Sigmoid colon (tissue), 7 donors: ENCODE results near the gene PLEKHG4B. TPM values are rescaled to one million over a fixed set of nuclear protein-coding genes. Genes with fewer than 3 reads are reported as not detected.

Experiments used
- DNase-seq: peaks from one replicate; pipeline ENCODE4 v3.0.0-alpha.2; 2019
- H3K27ac ChIP-seq, 4 donors: fragments of 200-600 bp; sonication (generic); one replicate each; pipeline ENCODE4 v1.5.1; 2016 to 2019; ENCODE audit warnings: mild to moderate bottlenecking in 1 of 4
- H3K27me3 ChIP-seq, 3 donors: fragments of 200-600 bp; sonication (generic); one replicate each; pipeline ENCODE4 v1.5.1; 2019; ENCODE audit warnings: mild to moderate bottlenecking in 1 of 3
- H3K36me3 ChIP-seq, 4 donors: fragments of 200-600 bp; sonication (generic); one replicate each; pipeline ENCODE4 v1.5.1; 2016 to 2019
- H3K4me1 ChIP-seq, 4 donors: fragments of 200-600 bp; sonication (generic); one replicate each; pipeline ENCODE4 v1.5.1; 2017 to 2019
- H3K4me3 ChIP-seq, 4 donors: fragments of 200-600 bp; sonication (generic); one replicate each; pipeline ENCODE4 v1.5.1; 2017 to 2019; ENCODE audit warnings: mild to moderate bottlenecking in 2 of 4, moderate library complexity in 1 of 4
- H3K9me3 ChIP-seq, 4 donors: fragments of 200-600 bp in 3 of 4; sonication (generic) in 3 of 4; one replicate each; pipeline versions ENCODE4 v1.5.1 to v1.6.1; 2013 to 2019
- EP300 ChIP-seq, 4 donors: sonication (generic); formaldehyde crosslinking; IDR thresholded peaks; one replicate each; pipeline ENCODE4 v1.6.1; 2017; ENCODE audit warnings: antibody characterized with exemption in 4 of 4
- POLR2A ChIP-seq, 2 donors: fragments of 450-650 bp; IDR thresholded peaks; one replicate each; pipeline ENCODE4 v1.6.1; 2016; ENCODE audit warnings: antibody characterized with exemption in 2 of 2, mild to moderate bottlenecking in 2 of 2, moderate library complexity in 2 of 2
- POLR2AphosphoS5 ChIP-seq, 4 donors: sonication (generic); formaldehyde crosslinking; IDR thresholded peaks; one replicate each; pipeline ENCODE4 v1.6.1; 2017; ENCODE audit warnings: antibody characterized with exemption in 4 of 4
- WGBS, 2 donors: extraction: QIAGEN DNeasy Blood & Tissue Kit; methylation state at CpG; one replicate each; pipeline ENCODE4 v1.1.7; 2013; 5-methylcytosine and 5-hydroxymethylcytosine counted together
- intact Hi-C: fragments of 100-400 bp; cut with DNase I; formaldehyde crosslinking; loops from one replicate; pipeline ENCODE4 v1.15.1; 2023
- polyA plus RNA-seq, 3 donors: library from polyadenylated mRNA; stranded (reverse); fragments of 200-250 nt; gene quantifications; one replicate each; pipeline ENCODE4 v1.2.3, GENCODE V29; 2013
- total RNA-seq, 4 donors: library from RNA; depleted of rRNA; stranded (reverse); fragments of >200 nt; gene quantifications; one replicate each; pipeline ENCODE4 v1.1.0, GENCODE V29; 2016
- TF ChIP-seq, protein P1 (sequence below), 4 experiments: fragments of 450-650 bp in 3 of 4; fragments of 200-600 bp in 1 of 4; IDR thresholded peaks; one replicate each; pipeline ENCODE4 v1.5.1; 2016 to 2019; ENCODE audit warnings: antibody characterized with exemption in 4 of 4, mild to moderate bottlenecking in 3 of 4, moderate library complexity in 2 of 4
- donor health status: healthy with polysubstance abuse.
- donor health status: Bipolar disorder and iron deficiency.
- donor health status: healthy.

PLEKHG4B gene
- total and polyA plus RNA-seq, 7 donors: 0.04 to 1.9 (median 0.36) TPM; not detected in 2

DNA sequence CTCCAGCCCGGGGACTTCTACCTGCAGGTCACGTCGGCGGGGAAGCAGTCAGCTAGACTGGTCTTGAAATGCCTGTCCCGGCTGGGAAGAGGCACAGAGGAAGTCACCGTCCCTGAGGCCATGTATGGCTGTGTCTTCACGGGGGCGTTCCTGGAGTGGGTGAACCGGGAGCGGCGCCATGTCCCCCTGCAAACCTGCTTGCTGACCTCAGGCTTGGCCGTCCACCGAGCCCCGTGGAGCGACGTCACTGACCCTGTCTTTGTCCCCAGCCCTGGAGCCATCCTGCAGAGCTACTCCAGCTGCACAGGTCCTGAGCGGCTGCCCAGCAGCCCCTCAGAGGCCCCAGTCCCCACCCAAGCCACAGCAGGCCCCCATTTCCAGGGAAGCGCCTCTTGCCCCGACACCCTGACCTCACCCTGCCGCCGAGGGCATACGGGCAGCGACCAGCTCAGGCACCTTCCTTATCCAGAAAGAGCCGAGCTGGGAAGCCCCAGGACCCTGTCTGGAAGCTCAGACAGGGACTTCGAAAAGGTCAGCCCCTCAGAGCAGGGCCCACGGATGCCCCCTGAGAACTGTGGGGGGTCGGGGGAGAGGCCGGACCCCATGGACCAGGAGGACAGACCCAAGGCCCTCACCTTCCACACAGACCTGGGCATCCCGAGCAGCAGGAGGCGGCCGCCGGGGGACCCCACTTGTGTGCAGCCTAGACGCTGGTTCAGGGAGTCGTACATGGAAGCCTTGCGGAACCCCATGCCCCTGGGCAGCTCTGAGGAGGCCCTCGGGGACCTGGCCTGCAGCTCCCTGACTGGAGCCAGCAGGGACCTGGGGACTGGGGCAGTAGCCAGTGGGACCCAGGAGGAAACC, 47.8 kb downstream of the PLEKHG4B start:
- no peaks in the 10 kb centered on the region for H3K9me3 ChIP-seq
- H3K36me3 ChIP-seq: no peaks in the 10 kb centered on the region
- intact Hi-C loops: no loop called here
- no peaks in the 10 kb centered on the region for H3K4me1 ChIP-seq
- no peak for DNase-seq
- TF ChIP-seq POLR2AphosphoS5 (IDR thresholded peaks at IDR 0.05): no peak
- no peak for TF ChIP-seq EP300 (IDR thresholded peaks at IDR 0.05)
- TF ChIP-seq POLR2A (IDR thresholded peaks at IDR 0.05): no peak
- TF ChIP-seq, protein P1, sequence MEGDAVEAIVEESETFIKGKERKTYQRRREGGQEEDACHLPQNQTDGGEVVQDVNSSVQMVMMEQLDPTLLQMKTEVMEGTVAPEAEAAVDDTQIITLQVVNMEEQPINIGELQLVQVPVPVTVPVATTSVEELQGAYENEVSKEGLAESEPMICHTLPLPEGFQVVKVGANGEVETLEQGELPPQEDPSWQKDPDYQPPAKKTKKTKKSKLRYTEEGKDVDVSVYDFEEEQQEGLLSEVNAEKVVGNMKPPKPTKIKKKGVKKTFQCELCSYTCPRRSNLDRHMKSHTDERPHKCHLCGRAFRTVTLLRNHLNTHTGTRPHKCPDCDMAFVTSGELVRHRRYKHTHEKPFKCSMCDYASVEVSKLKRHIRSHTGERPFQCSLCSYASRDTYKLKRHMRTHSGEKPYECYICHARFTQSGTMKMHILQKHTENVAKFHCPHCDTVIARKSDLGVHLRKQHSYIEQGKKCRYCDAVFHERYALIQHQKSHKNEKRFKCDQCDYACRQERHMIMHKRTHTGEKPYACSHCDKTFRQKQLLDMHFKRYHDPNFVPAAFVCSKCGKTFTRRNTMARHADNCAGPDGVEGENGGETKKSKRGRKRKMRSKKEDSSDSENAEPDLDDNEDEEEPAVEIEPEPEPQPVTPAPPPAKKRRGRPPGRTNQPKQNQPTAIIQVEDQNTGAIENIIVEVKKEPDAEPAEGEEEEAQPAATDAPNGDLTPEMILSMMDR (IDR thresholded peaks at IDR 0.05): no peak
- no peaks in the 10 kb centered on the region for H3K27me3 ChIP-seq
- no peak overlapping the region for H3K27ac ChIP-seq
- WGBS, 2 donors: 88% methylated on average over 36 of the region's 36 CpGs
- H3K4me3 ChIP-seq: no peak overlapping the region

GRCh38 chr5:140443-140829, 48.5 kb downstream of the PLEKHG4B start:
- WGBS, 2 donors: 82 to 90% methylated on average over 7 of the region's 7 CpGs

DNA sequence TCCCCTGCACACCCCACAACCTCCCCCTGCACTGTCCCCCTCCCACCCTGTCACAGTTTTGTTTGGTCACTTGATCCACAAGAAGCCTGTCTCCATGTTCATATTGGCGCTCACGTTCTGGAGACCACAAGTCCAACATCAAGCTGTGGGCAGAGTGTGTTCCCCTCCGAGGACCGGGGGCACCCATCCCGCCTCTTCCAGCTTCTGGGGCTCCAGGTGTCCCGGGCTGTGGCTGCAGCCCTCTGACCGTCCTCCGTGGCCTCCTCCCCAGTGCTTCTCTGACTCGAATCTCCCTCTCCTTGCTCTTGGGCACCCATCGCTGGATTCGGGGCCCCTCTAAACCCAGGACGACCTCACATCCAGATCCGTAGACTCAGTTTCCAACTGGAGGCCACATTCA, 49.2 kb downstream of the PLEKHG4B start:
- Histone ChIP-seq H3K36me3 (no peaks in the 10 kb centered on the region), H3K4me3 (no peak overlapping the region), H3K9me3 (no peaks in the 10 kb centered on the region), H3K27me3 (no peaks in the 10 kb centered on the region), H3K4me1 (no peaks in the 10 kb centered on the region), H3K27ac (no peak overlapping the region)
- TF ChIP-seq POLR2AphosphoS5 (IDR thresholded peaks at IDR 0.05) (no peak), POLR2A (IDR thresholded peaks at IDR 0.05) (no peak), EP300 (IDR thresholded peaks at IDR 0.05) (no peak)
- TF ChIP-seq, protein P1 (IDR thresholded peaks at IDR 0.05): no peak
- WGBS, 2 donors: 76 to 87% methylated on average over 13 of the region's 13 CpGs
- intact Hi-C loops: no loop called here
- no peak for DNase-seq

More at GRCh38 chr5:140443-140829, 48.5 kb downstream of the PLEKHG4B start:
- TF ChIP-seq POLR2A (IDR thresholded peaks at IDR 0.05) (no peak), EP300 (IDR thresholded peaks at IDR 0.05) (no peak), POLR2AphosphoS5 (IDR thresholded peaks at IDR 0.05) (no peak)
- TF ChIP-seq, protein P1 (IDR thresholded peaks at IDR 0.05): no peak
- no peaks in the 10 kb centered on the region for H3K9me3 ChIP-seq
- no peak overlapping the region for H3K27ac ChIP-seq
- H3K27me3 ChIP-seq: no peaks in the 10 kb centered on the region
- H3K36me3 ChIP-seq: no peaks in the 10 kb centered on the region
- no peak overlapping the region for H3K4me3 ChIP-seq
- DNase-seq: no peak
- intact Hi-C loops: no loop called here
- H3K4me1 ChIP-seq: no peaks in the 10 kb centered on the region

DNA sequence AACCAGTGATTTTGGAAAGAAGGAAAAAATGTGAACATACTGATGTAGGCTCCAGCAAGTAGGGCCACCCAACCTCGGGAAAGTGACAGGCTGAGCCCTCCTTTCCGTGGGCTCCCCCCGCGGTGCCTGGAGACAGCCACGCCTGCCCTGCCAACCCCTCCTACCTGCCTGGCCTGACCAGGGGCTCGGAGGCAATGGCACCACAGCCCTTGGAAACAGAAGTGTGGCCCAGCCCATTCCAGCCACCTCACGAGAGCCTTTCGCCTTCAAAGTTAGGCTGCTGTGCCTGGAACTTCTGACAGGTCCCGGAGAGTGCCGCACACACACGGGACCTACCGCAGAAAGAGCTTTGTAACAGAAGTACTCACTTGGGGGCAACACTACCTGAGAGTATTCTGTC, 49.8 kb downstream of the PLEKHG4B start:
- H3K4me1 ChIP-seq: no peaks in the 10 kb centered on the region
- TF ChIP-seq, protein P1 (IDR thresholded peaks at IDR 0.05): no peak
- 77 to 93% methylated on average over 12 of the region's 12 CpGs for WGBS, 2 donors
- H3K4me3 ChIP-seq: no peak overlapping the region
- H3K27ac ChIP-seq: no peak overlapping the region
- H3K27me3 ChIP-seq: no peaks in the 10 kb centered on the region
- H3K9me3 ChIP-seq: peaks cover 0 to 2% (median under 1%) of the 10 kb centered on the region in 4 donors
- no peaks in the 10 kb centered on the region for H3K36me3 ChIP-seq
- no peak for DNase-seq
- intact Hi-C loops: no loop called here
